H1 (cell line): ENCODE results near the gene IDUA. TPM values are rescaled to one million over a fixed set of nuclear protein-coding genes. Genes with fewer than 3 reads are reported as not detected.

Experiments used
- CTCF ChIA-PET: fragments of 300-600 bp; sonication (Branson Sonifier 250); formaldehyde crosslinking; loops from one replicate; lab custom pipeline; 2021; ENCODE audit not compliant: partially characterized antibody; lab: Charles Lee
- POLR2A ChIA-PET: fragments of 300-600 bp; sonication (Branson Sonifier 250); formaldehyde crosslinking; loops from one replicate; lab custom pipeline; 2021; ENCODE audit warnings: inconsistent platforms; ENCODE audit not compliant: partially characterized antibody; lab: Charles Lee
- DNase-seq, 2 experiments: peaks; one replicate each; pipeline versions ENCODE4 v3.0.0 to v3.0.0-alpha.2; 2010 to 2022; ENCODE audit warnings: low spot score in 2 of 2, low read depth in 1 of 2, mixed read lengths in 1 of 2
- FAIRE-seq: peaks from 2 replicates; lab custom pipeline; 2011; peaks lifted over from hg19 to GRCh38; lab: Jason Lieb, UNC
- H2AFZ ChIP-seq: 2 replicates; pipeline ENCODE4 v1.8.1; 2012; ENCODE audit warnings: low read length, inconsistent platforms
- H2AK5ac ChIP-seq: 2 replicates; pipeline ENCODE4 v1.6.1; 2013; ENCODE audit warnings: low read depth, low read length
- H2BK120ac ChIP-seq: replicated peaks from 2 replicates; pipeline ENCODE3; 2013; ENCODE audit warnings: low read depth, low read length, inconsistent platforms
- H2BK12ac ChIP-seq: 2 replicates; pipeline ENCODE4 v1.6.1; 2013; ENCODE audit warnings: low read depth, low read length
- H2BK15ac ChIP-seq: 2 replicates; pipeline ENCODE4 v1.6.1; 2013; ENCODE audit warnings: low read length
- H2BK20ac ChIP-seq: 2 replicates; pipeline ENCODE4 v1.6.1; 2013; ENCODE audit warnings: low read length
- H2BK5ac ChIP-seq: 2 replicates; pipeline ENCODE4 v1.6.1; 2013; ENCODE audit warnings: low read depth, low read length
- H3K14ac ChIP-seq: 2 replicates; pipeline ENCODE4 v1.6.1; 2013; ENCODE audit warnings: inconsistent platforms; ENCODE audit not compliant: insufficient read length
- H3K18ac ChIP-seq: 2 replicates; pipeline ENCODE4 v1.6.1; 2013; ENCODE audit warnings: low read length; ENCODE audit errors: extremely low read depth
- H3K23ac ChIP-seq: 2 replicates; pipeline ENCODE4 v1.6.1; 2013; ENCODE audit warnings: inconsistent platforms; ENCODE audit not compliant: insufficient read length
- H3K23me2 ChIP-seq: 2 replicates; pipeline ENCODE4 v1.6.1; 2013; ENCODE audit warnings: low read depth, low read length
- H3K27ac ChIP-seq: 2 replicates; pipeline ENCODE4 v1.6.1; 2011; ENCODE audit warnings: low read depth, low read length, inconsistent platforms
- H3K27me3 ChIP-seq, 4 experiments: replicated peaks in 1 of 4; 1 replicate in 1 of 4; 2 replicates in 3 of 4; pipeline versions ENCODE4 v1.6.1 to v1.8.1; 2011 to 2013; ENCODE audit warnings: low read length in 3 of 4, mild to moderate bottlenecking in 3 of 4, inconsistent platforms in 2 of 4, mixed read lengths in 2 of 4, moderate library complexity in 1 of 4; ENCODE audit not compliant: control insufficient read depth in 3 of 4, insufficient read depth in 3 of 4; ENCODE audit errors: extremely low read depth in 1 of 4
- H3K36me3 ChIP-seq, 4 experiments: 2 replicates each; pipeline versions ENCODE4 v1.6.1 to v1.8.1; 2011 to 2013; ENCODE audit warnings: mild to moderate bottlenecking in 4 of 4, low read length in 3 of 4, moderate library complexity in 2 of 4, control low read depth in 1 of 4, inconsistent platforms in 1 of 4; ENCODE audit not compliant: insufficient read depth in 4 of 4, control insufficient read depth in 2 of 4
- H3K4ac ChIP-seq: replicated peaks from 2 replicates; pipeline ENCODE3; 2013; ENCODE audit warnings: low read length, low read depth, mixed read lengths, inconsistent platforms; ENCODE audit not compliant: insufficient read length
- H3K4me1 ChIP-seq, 4 experiments: replicated peaks in 1 of 4; 1 replicate in 1 of 4; 2 replicates in 3 of 4; pipeline versions ENCODE4 v1.6.1 to v1.8.1; 2011 to 2013; ENCODE audit warnings: low read length in 3 of 4, inconsistent platforms in 2 of 4, mixed read lengths in 1 of 4; ENCODE audit not compliant: insufficient read depth in 4 of 4, control insufficient read depth in 3 of 4
- H3K4me2 ChIP-seq, 2 experiments: 2 replicates each; pipeline versions ENCODE4 v1.6.1 to v1.8.1; 2011 to 2013; ENCODE audit warnings: low read depth in 2 of 2, low read length in 2 of 2, control low read depth in 1 of 2, inconsistent platforms in 1 of 2, mild to moderate bottlenecking in 1 of 2; ENCODE audit not compliant: insufficient read depth in 1 of 2
- H3K4me3 ChIP-seq, 4 experiments: fragments of 200-600, 300-600 bp in 1 of 4; sonication (generic), shearing (Covaris generic), sonication (Bioruptor Twin) in 1 of 4; 2 replicates each; pipeline versions ENCODE4 v1.5.1 to v1.8.1; 2011 to 2016; ENCODE audit warnings: low read length in 4 of 4, low read depth in 3 of 4, control low read depth in 2 of 4, inconsistent platforms in 2 of 4, mild to moderate bottlenecking in 2 of 4, mixed read lengths in 1 of 4, moderate library complexity in 1 of 4; ENCODE audit not compliant: insufficient read depth in 2 of 4; ENCODE audit errors: extremely low read depth in 1 of 4
- H3K56ac ChIP-seq: replicated peaks from 2 replicates; pipeline ENCODE3; 2013; ENCODE audit warnings: low read depth, mild to moderate bottlenecking, mixed read lengths, low read length, inconsistent platforms; ENCODE audit not compliant: insufficient read length
- H3K79me1 ChIP-seq: 2 replicates; pipeline ENCODE4 v1.6.1; 2013; ENCODE audit warnings: low read depth, low read length, control low read depth
- H3K79me2 ChIP-seq, 2 experiments: 2 replicates each; pipeline versions ENCODE4 v1.6.1 to v1.8.1; 2012 to 2013; ENCODE audit warnings: low read length in 2 of 2, mild to moderate bottlenecking in 2 of 2, inconsistent platforms in 1 of 2; ENCODE audit not compliant: insufficient read depth in 2 of 2, control insufficient read depth in 1 of 2
- H3K9ac ChIP-seq, 4 experiments: replicated peaks in 1 of 4; 1 replicate in 1 of 4; 2 replicates in 3 of 4; pipeline versions ENCODE4 v1.6.1 to v1.8.1; 2011 to 2013; ENCODE audit warnings: low read depth in 3 of 4, low read length in 3 of 4, control low read depth in 2 of 4, mild to moderate bottlenecking in 2 of 4, moderate library complexity in 2 of 4, inconsistent platforms in 1 of 4; ENCODE audit errors: extremely low read depth in 1 of 4
- H3K9me3 ChIP-seq, 2 experiments: 2 replicates each; pipeline versions ENCODE4 v1.6.1 to v1.8.1; 2012 to 2013; ENCODE audit warnings: mild to moderate bottlenecking in 2 of 2, moderate library complexity in 2 of 2, control low read depth in 1 of 2, inconsistent platforms in 1 of 2, low read depth in 1 of 2, low read length in 1 of 2, mixed read lengths in 1 of 2; ENCODE audit not compliant: insufficient read depth in 2 of 2
- H4K20me1 ChIP-seq, 2 experiments: replicated peaks in 1 of 2; 2 replicates each; pipeline versions ENCODE3 to v1.8.1; 2011 to 2013; ENCODE audit warnings: inconsistent platforms in 2 of 2, low read length in 2 of 2, mild to moderate bottlenecking in 1 of 2; ENCODE audit not compliant: insufficient read depth in 2 of 2, control insufficient read depth in 1 of 2
- H4K5ac ChIP-seq: 2 replicates; pipeline ENCODE4 v1.6.1; 2013; ENCODE audit warnings: low read length, low read depth, mixed read lengths, inconsistent platforms; ENCODE audit not compliant: insufficient read length
- H4K8ac ChIP-seq: 2 replicates; pipeline ENCODE4 v1.8.0; 2013; ENCODE audit warnings: mild to moderate bottlenecking, moderate library complexity, low read length, inconsistent platforms; ENCODE audit not compliant: insufficient read depth; ENCODE audit errors: extremely low read depth
- H4K91ac ChIP-seq: replicated peaks from 2 replicates; pipeline ENCODE3; 2013; ENCODE audit warnings: low read length, mixed read lengths, inconsistent platforms; ENCODE audit not compliant: insufficient read length
- ASH2L ChIP-seq: fragments of 200-600, 300-600 bp; sonication (generic); IDR thresholded peaks from one replicate; pipeline ENCODE4 v1.7.1; 2017; ENCODE audit warnings: low read length
- BCL11A ChIP-seq, 2 experiments: IDR thresholded peaks; one replicate each; pipeline ENCODE4 v1.6.1; 2011; ENCODE audit warnings: low read depth in 2 of 2, low read length in 2 of 2, mild to moderate bottlenecking in 2 of 2
- CBX8 ChIP-seq: fragments of 300-800, 300-1000 bp; sonication (generic); IDR thresholded peaks from 2 replicates; pipeline ENCODE4 v1.7.1; 2016; ENCODE audit warnings: low read depth, low read length, borderline replicate concordance
- CREB1 ChIP-seq: IDR thresholded peaks from 2 replicates; pipeline ENCODE4 v1.6.1; 2012; ENCODE audit warnings: inconsistent platforms
- CTBP2 ChIP-seq: IDR thresholded peaks from 2 replicates; pipeline ENCODE4 v1.7.0; 2011; ENCODE audit warnings: borderline replicate concordance, mild to moderate bottlenecking, moderate library complexity, mixed read lengths, low read length; ENCODE audit not compliant: insufficient read depth, insufficient read length
- EGR1 ChIP-seq: IDR thresholded peaks from 2 replicates; pipeline ENCODE4 v1.6.1; 2011; ENCODE audit warnings: low read depth, low read length, borderline replicate concordance
- EZH2 ChIP-seq: fragments of 200-600 bp; sonication (generic); IDR thresholded peaks from 2 replicates; pipeline ENCODE4 v1.7.1; 2012; ENCODE audit warnings: low read depth, mild to moderate bottlenecking, moderate library complexity, low read length, inconsistent platforms; ENCODE audit not compliant: severe bottlenecking
- MAFK ChIP-seq: IDR thresholded peaks from 2 replicates; pipeline ENCODE4 v1.6.1; 2012; ENCODE audit warnings: low read depth, mild to moderate bottlenecking, improper control_type of control experiment, low read length
- POLR2A ChIP-seq, 2 experiments: IDR thresholded peaks; 1 replicate in 1 of 2; 2 replicates in 1 of 2; pipeline ENCODE4 v1.6.1; 2011; ENCODE audit warnings: low read depth in 2 of 2, low read length in 2 of 2, mild to moderate bottlenecking in 2 of 2; ENCODE audit errors: control extremely low read depth in 1 of 2
- POLR2AphosphoS5 ChIP-seq: IDR thresholded peaks from 2 replicates; pipeline ENCODE4 v1.6.1; 2011; ENCODE audit warnings: low read depth, low read length
- POU5F1 ChIP-seq: IDR thresholded peaks from 2 replicates; pipeline ENCODE4 v1.6.1; 2011; ENCODE audit warnings: low read depth, mild to moderate bottlenecking, low read length, moderate library complexity
- RAD21 ChIP-seq, 2 experiments: IDR thresholded peaks in 1 of 2; conservative IDR thresholded peaks in 1 of 2; 2 replicates each; pipeline ENCODE4 v1.6.1; 2011; ENCODE audit warnings: low read depth in 2 of 2, low read length in 2 of 2, improper control_type of control experiment in 1 of 2, inconsistent platforms in 1 of 2, mild to moderate bottlenecking in 1 of 2, moderate library complexity in 1 of 2
- SP2 ChIP-seq: IDR thresholded peaks from 2 replicates; pipeline ENCODE4 v1.6.1; 2012; ENCODE audit warnings: mild to moderate bottlenecking, low read length, inconsistent platforms
- SP4 ChIP-seq: IDR thresholded peaks from 2 replicates; pipeline ENCODE4 v1.6.1; 2012; ENCODE audit warnings: low read length, inconsistent platforms
- SUZ12 ChIP-seq: fragments of 200-600 bp; sonication (generic); IDR thresholded peaks from 2 replicates; pipeline ENCODE4 v1.6.1; 2012; ENCODE audit warnings: mild to moderate bottlenecking, inconsistent platforms, low read length, moderate library complexity, mixed read lengths
- YY1 ChIP-seq: IDR thresholded peaks from 2 replicates; pipeline ENCODE4 v1.6.1; 2011; ENCODE audit warnings: low read depth, mild to moderate bottlenecking, low read length
- WGBS, 2 experiments: shearing (Covaris generic) in 1 of 2; methylation state at CpG; one replicate each; pipeline versions ENCODE4 v1.1.6 to v1.1.7; 2013 to 2015; ENCODE audit warnings: low lambda C conversion rate in 2 of 2, mixed read lengths in 2 of 2, inconsistent platforms in 1 of 2, low coverage in 1 of 2, missing lambda C conversion rate in 1 of 2; ENCODE audit not compliant: insufficient replicate concordance in 2 of 2, insufficient coverage in 1 of 2, insufficient read length in 1 of 2; ENCODE audit errors: extremely low coverage in 1 of 2, missing lambda C conversion rate in 1 of 2; 5-methylcytosine and 5-hydroxymethylcytosine counted together
- polyA plus RNA-seq, 7 experiments: library from polyadenylated mRNA; depleted of rRNA in 3 of 7; stranded (reverse) in 5 of 7; unstranded in 2 of 7; fragments of >200 nt in 5 of 7; fragments of 200-250 nt in 2 of 7; gene quantifications; 1 replicate in 5 of 7; 2 replicates in 1 of 7; 4 replicates in 1 of 7; pipeline versions ENCODE4 v1.2.1 to v1.2.3, GENCODE V29; 2011 to 2013; ENCODE audit warnings: missing spikeins in 2 of 7, mixed read lengths in 2 of 7
- total RNA-seq: library from RNA; stranded (reverse); fragmentation: NEBNext Ultra II Directional; extraction: Animal tissue kit (Norgen Biotek cat#: 25700); gene quantifications from 2 replicates; pipeline ENCODE4 v1.2.1, GENCODE V29; 2021

The IDUA gene
- total and polyA plus RNA-seq, 2 of the 8 experiments (the other 6 are each of a cell fraction or from before 2014, with no cell fraction given), result 2.8 to 4.8 TPM

- WGBS, 2 experiments, result 95% methylated on average over 10 of the region's 17 CpGs; no CpG with 5 or more reads in 1 of the 2 experiments
- no peak overlapping the region for H2AK5ac ChIP-seq
- H3K27me3 ChIP-seq, result 0 out of 7 replicates have a peak, but pooled peaks cover 0 to 5% (median 0%) of the 10 kb centered on the region in 4 experiments
- peaks cover 0 to 11% of the 10 kb centered on the region in 2 experiments for H4K20me1 ChIP-seq
- no peak overlapping the region for H2BK5ac ChIP-seq
- no peaks in the 10 kb centered on the region for H3K9me3 ChIP-seq
- no peak overlapping the region for H3K18ac ChIP-seq
- no peak overlapping the region; the same call in 1 of the 2 replicates for H2BK20ac ChIP-seq
- FAIRE-seq, result no peak
- H3K79me1 ChIP-seq, result no peaks in the 10 kb centered on the region
- no peak overlapping the region for H3K56ac ChIP-seq
- H2BK15ac ChIP-seq, result no peak overlapping the region
- H3K14ac ChIP-seq, result no peak overlapping the region
- no peak overlapping the region for H2AFZ ChIP-seq
- no peak for DNase-seq
- POLR2A ChIA-PET, result no interaction called here
- no peak overlapping the region for H2BK12ac ChIP-seq
- peak overlapping the region; percentile 65 for H4K91ac ChIP-seq
- H3K9ac ChIP-seq, result no peak overlapping the region
- H3K23me2 ChIP-seq, result no peaks in the 10 kb centered on the region; the same call in 1 of the 2 replicates
- CTCF ChIA-PET, result no interaction called here
- peaks cover 0 to 9% (median 8%) of the 10 kb centered on the region in 4 experiments; a peak in 5 of 8 replicates for H3K36me3 ChIP-seq
- H4K5ac ChIP-seq, result no peak overlapping the region
- no peak overlapping the region for H3K4me2 ChIP-seq
- no peak overlapping the region for H3K27ac ChIP-seq
- H4K8ac ChIP-seq, result no peak overlapping the region
- no peak overlapping the region for H2BK120ac ChIP-seq
- H3K23ac ChIP-seq, result no peak overlapping the region
- H3K4ac ChIP-seq, result no peak overlapping the region
- H3K4me1 ChIP-seq, result peaks cover 0 to 12% (median 4%) of the 10 kb centered on the region in 4 experiments; a peak in 4 of 7 replicates
- no peak overlapping the region for H3K4me3 ChIP-seq
- no peaks in the 10 kb centered on the region for H3K79me2 ChIP-seq
- TF ChIP-seq SP4, result no peak
- TF ChIP-seq POLR2AphosphoS5, result no peak
- TF ChIP-seq BCL11A (IDR thresholded peaks at IDR 0.05; ENCODE audit: low read depth in 2 of 2, low read length in 2 of 2), result no peak
- no peak for TF ChIP-seq POLR2A (IDR thresholded peaks at IDR 0.05; ENCODE audit: control extremely low read depth in 1 of 2, low read depth in 2 of 2, low read length in 2 of 2)
- TF ChIP-seq EZH2, result no peak
- no peak for TF ChIP-seq EGR1
- no peak for TF ChIP-seq RAD21 (IDR thresholded peaks at IDR 0.05 in 1 of 2, conservative IDR thresholded peaks at IDR 0.05 in 1 of 2; ENCODE audit: low read depth in 2 of 2, low read length in 2 of 2)
- no peak for TF ChIP-seq POU5F1
- no peak for TF ChIP-seq ASH2L
- TF ChIP-seq MAFK, result no peak
- TF ChIP-seq SP2, result no peak
- TF ChIP-seq CTBP2, result no peak
- TF ChIP-seq SUZ12, result no peak
- TF ChIP-seq CBX8, result no peak
- no peak for TF ChIP-seq YY1
- TF ChIP-seq CREB1, result no peak
Measured at GRCh38 chr4:1029529-1029928, 42.7 kb downstream of the IDUA start.
